ENCODE data around the gene COL4A2.

Gene COL4A2

DNA sequence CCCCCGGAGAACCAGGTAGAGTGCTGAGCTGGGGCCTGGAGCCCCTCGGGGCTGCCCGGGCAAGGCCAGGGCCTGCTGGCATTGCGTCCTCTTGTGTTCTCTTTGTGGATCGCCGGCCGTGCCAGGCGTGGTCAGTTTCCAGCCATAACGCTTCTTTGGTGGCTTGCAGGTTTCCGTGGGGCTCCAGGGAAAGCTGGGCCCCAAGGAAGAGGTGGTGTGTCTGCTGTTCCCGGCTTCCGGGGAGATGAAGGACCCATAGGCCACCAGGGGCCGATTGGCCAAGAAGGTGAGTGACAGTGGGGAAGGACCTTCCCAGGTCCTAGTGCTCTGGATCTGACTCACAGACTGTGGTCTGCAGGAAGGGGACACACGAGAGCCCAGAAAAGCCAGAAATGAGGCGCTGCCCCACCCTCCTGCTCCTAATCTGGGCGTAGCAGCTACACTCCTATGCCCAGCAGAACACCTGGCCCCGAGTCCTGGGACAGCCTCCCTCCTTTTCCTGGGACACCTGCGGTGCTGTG is 197.0 kb downstream of the COL4A2 start:
- DNase-seq: no peak

DNA sequence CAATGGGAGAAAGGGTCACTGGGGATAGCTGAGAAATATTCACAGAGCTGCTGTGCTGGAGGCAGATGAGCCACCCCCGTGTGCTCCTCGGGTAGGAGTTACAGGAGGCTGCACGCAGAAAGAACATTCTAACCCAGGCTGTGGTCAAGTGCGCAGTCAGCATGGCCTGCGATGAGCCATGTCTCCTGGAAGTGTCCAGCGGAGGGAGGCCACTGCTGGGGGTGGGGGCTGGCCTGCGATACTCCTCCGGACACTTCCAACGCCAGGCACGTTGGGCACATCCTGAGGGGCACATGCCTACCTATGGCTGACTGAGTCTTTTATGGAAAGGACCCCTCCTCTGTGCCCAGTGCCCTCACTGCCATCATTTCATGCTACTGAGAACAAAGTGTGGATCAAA is 198.5 kb downstream of the COL4A2 start:
- no peak for DNase-seq

DNA sequence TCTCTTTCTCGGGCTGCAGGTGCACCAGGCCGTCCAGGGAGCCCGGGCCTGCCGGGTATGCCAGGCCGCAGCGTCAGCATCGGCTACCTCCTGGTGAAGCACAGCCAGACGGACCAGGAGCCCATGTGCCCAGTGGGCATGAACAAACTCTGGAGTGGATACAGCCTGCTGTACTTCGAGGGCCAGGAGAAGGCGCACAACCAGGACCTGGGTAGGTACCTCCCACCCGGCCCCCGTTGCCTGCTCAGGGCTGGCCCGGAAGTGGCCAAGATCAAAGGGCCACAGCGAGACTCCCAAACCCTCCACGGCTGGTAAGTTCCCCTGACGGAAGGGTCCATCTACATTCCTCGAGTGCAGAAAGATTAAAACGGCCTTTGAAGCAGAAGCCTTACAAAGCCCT is 199.3 kb downstream of the COL4A2 start:
- DNase-seq: no peak

DNA sequence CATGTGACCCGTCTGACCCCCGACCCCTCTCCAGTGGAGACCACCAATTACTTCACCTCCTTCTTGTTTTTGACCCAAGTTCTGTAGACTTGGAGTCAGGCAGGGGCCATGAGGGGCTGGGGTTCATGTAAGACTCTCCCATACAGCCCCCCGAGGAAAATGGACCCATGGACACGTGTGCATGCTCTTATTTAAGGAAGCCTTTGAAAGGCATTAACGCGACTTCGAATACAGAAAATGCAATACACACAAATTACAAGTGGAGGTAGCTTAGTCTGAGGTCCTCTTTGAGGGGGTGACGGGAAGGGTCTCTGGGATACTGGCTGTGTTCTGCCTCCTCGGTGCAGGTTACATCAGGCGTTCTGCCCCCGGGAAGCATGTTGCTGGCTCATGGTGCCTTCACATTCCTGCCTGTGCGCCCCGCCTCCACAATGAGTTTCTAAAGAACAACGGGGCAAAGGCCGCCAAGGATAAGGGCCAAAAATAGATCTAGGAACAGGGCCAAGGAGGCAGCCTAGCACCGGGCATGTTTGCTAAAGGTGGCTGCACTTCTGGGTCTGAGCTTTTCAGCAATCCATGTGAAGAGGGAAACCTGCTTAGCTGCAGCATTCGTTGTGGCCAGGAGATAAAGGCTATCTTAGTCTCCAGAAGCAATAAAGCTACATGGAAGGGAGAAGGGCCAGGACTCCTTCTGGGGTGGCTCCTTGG is 199.9 kb downstream of the COL4A2 start:
- DNase-seq: no peak

DNA sequence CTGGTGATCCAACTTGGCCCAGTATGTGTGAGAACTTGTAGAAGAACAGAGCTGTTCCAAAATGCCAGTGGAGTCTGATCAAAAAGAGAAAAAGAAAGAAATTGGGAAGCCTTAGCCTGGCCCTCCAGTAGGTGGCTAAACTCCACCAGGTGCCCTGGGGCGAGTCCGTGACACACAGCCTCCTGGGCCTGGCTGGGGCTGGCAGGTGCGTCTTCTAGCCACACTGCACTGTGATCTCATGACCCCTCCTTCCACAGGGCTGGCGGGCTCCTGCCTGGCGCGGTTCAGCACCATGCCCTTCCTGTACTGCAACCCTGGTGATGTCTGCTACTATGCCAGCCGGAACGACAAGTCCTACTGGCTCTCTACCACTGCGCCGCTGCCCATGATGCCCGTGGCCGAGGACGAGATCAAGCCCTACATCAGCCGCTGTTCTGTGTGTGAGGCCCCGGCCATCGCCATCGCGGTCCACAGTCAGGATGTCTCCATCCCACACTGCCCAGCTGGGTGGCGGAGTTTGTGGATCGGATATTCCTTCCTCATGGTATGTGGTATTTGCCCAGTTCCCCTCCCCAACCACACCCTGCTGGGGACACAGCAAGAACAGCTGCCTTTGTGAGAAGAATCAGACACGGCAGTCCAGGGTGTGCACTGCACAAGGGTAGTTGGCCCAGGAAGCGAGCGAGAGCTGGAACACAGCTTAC is 200.7 kb downstream of the COL4A2 start:
- DNase-seq: no peak

DNA sequence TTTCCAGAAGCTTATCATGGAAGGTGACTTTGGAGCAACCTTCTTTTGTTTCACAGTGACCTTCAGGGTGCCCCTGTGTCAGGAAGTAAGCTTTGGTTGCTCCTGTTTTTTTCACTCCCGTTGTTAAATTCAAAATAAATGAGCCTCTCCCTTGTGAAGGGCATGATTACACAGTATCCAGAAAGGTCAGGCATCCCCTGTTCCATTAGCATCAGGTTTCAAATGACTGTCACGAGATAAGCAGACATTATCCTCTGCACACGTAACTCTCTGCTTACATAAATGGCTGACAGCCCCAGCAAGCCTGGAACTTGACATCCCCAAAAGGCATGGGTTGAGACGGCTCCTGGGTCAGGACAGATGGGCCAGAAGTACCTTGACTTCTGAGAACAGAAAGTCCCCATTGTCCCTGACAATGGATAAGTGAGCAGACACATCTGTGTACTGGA is 202.4 kb downstream of the COL4A2 start:
- no peak for DNase-seq

DNA sequence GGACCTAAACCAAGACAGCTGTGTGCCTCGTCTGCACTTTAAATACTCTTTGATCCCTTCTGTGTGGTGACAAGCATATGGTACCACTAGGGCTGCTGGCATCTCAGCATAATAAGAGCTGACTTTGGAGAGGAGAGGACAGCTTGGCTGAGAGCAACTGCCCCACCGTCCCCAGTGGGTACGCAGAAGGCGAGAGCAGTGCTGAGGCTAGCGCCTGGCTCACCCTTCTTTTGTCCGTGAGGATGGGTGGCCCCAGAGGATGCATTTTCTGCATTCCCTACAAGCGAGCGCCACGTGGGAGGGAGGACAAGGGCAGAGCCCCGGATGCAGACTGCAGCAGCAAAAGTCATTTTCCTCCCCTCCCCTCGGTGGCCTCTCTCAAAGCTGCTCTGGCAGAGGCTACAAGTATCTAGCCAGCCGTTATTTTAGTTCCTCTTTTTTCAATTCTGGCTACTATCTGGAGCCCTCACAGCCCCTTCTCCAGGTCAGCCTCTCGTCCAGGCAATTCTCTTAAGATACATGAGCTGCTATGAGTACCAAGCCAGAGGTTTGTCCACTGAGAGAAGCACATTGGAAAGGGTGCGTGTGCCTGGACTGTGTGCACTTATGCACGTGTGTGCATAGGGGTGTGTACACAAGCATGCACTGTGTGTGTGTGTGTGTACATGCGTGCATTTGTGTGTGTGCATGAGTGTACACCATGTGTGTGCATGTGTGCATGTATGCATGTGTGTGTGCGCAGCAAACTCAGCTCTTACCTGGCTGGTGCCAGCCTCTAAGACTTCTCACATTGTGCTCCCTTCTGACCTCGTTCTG is 203.1 kb downstream of the COL4A2 start:
- no peak for DNase-seq

DNA sequence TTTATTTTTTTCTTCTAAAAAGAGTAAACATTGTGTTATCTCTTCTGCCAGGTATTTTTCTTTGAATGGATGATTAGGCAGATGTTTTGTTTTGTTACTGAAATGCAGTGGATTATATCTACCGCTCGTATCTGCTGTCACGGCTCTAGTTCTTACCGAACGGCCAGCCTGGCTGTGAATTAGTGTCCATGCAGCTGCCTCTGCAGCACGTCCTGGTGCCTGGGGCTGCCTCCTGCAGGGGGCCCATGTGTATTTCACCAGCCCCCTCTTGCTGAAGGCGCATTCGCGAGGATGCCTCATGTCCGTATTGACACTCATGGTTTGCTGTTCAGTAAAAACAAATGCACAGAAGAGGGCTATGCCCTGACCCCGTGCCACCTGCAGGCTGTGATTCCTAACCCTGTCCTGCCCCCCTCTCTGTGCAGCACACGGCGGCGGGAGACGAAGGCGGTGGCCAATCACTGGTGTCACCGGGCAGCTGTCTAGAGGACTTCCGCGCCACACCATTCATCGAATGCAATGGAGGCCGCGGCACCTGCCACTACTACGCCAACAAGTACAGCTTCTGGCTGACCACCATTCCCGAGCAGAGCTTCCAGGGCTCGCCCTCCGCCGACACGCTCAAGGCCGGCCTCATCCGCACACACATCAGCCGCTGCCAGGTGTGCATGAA is 204.6 kb downstream of the COL4A2 start:
- no peak for DNase-seq

DNA sequence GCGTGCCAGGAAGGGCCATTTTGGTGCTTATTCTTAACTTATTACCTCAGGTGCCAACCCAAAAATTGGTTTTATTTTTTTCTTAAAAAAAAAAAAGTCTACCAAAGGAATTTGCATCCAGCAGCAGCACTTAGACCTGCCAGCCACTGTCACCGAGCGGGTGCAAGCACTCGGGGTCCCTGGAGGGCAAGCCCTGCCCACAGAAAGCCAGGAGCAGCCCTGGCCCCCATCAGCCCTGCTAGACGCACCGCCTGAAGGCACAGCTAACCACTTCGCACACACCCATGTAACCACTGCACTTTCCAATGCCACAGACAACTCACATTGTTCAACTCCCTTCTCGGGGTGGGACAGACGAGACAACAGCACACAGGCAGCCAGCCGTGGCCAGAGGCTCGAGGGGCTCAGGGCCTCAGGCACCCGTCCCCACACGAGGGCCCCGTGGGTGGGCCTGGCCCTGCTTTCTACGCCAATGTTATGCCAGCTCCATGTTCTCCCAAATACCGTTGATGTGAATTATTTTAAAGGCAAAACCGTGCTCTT is 205.2 kb downstream of the COL4A2 start:
- no peak for DNase-seq

DNA sequence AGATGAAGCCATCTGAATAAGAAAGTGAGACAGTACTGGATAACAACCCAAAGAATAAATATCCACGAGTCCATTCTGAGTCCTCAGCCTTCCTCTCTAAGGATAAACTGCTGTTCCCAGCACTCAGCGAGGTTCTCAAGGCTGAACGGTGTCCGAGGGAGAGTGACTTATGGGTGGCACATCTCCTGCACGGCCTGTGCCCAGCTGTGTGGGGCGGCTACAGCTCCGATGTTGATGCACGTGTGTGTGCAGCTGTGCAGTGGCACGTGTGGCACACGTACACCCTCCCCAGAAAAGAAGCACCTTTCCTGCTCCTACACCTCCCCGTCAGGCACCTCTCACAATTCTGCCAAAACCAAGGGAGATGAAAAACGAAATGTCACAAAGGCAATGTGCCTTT is 209.4 kb downstream of the COL4A2 start:
- DNase-seq: no peak

DNA sequence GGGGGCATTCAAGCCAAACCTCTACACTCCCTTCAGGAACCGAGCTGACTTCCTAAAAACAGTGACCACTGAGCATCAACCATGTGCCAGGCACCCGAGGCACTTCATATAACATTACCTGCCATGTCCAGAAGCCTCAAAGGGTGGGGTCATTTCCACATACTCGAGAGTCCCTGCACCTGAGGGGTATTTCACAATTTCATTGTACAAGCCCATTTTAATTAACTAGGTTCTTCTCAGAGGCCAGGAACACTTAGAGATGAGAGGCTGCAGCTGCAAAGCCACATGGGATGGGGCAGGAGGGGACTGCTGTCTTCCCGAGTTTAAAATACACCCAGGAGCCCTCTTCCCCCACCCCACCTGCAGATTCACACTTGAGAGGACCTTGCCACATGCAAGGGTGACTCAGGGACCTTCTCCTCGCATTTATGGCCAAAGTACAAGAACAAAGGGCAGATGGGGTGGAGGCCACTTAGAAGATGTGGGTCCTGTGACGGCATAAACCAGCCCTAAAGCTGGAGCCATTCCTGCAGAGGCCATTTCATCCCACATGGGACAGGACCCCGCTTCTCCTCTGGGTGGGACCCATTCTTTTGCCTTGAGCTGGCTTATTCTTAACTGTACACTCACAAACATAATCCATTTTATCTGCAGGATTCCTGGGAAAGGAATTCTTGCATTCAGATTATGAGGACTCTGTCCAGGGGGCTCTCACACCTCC is 210.6 kb downstream of the COL4A2 start:
- DNase-seq: no peak

DNA sequence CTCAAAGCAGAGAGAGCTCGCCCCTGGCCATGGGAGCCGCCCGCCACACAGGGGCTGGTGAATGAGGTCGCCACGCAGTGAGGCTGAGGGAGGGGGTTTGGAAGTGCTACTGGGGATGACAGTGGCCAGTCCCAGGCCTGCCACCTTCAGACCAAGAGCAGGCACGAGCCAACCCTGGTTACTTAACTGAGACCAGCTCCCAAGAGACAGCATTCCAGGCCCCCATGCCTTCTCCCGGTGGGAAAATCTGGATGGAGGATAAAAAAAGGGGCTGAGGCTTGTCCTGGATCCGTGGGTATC is 211.1 kb downstream of the COL4A2 start:
- DNase-seq: no peak

DNA sequence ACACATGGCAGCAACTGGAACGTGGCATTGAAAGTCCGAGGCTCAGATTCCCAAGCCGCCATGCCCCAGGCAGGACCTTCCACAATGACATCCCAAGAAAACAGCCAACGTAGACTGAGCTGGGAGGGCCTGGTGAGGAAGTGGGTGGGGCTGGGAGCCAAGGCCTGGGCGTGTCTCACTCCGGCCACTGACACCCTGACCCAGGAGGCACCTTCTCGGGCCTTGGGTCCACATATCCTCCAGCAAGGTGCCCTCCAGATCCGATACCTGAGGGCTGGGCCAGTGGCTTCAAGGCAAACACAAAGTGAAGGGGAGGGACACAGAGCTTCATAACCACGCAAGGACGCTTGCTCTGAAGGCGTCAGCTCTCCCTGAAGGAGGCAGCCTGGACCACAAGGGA is 211.5 kb downstream of the COL4A2 start:
- DNase-seq: no peak

DNA sequence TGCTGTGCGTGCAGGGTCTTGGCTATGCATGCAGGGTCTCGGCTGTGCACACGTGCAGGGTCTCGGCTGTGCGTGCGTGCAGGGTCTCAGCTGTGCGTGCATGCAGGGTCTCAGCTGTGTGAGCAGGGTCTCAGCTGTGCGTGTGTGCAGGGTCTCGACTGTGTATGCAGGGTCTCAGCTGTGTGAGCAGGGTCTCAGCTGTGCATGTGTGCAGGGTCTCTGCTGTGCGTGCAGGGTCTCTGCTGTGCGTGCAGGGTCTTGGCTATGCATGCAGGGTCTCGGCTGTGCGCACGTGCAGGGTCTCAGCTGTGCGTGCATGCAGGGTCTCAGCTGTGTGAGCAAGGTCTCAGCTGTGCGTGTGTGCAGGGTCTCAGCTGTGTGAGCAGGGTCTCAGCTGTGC is 212.0 kb downstream of the COL4A2 start:
- no peak for DNase-seq

DNA sequence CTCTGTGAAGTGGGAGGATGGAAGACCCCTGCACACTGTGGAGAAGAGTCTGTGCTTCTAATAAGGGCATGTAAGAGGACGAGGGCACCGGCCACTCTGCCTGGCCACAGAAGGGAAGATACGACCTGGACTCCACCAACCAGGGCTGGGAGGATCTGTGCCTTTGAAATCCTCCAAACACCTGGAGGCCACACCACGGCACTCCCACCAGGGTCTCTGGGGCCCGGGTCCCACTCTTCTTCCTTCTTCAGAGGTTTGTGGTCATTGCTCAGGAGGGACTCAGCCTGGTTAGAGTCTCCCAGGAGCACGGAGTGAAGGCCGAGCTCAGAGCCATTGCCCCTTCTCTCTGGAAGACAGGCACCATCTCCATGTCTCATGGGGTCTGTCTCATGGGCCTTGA is 212.4 kb downstream of the COL4A2 start:
- no peak for DNase-seq

DNA sequence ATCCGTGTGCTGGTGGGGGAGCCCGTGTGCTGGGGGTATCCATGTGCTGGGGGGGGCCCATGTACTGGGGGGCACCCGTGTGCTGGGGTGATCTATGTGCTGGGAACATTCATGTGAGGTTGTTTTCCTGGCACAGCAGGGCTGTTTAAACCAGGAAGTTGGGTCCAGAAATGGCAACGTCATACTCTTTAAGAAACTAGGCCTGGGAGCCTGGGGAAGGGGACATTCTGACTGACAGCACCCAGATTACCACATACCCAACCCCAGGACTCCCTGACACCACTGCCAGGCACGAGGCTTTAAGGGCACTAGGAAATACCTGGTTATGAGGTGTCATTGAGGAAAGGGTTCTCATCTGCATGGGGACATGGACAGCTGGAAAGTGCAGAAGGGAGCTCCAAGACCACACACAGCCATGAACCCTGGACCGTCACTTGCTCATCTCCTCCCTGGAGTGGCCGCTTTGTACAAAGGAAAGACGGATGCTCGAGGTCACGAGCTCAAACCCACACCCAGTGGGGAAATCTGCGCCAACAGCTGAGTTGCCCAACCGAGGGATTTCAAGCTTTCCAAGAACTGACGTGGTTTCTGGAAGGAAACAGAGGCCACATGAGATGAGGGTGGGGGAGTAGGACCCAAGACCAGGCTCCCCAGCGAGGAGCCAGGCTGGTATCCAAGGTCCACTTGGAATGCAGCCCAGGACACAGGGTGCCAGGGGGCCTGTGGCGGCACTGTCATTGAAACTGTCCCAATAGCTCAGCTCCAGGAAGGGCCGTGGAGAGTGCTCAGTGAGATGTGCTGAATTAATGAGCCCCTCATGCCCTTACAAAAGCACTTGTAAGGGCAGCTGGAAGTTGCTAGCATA is 213.6 kb downstream of the COL4A2 start:
- DNase-seq: no peak

DNA sequence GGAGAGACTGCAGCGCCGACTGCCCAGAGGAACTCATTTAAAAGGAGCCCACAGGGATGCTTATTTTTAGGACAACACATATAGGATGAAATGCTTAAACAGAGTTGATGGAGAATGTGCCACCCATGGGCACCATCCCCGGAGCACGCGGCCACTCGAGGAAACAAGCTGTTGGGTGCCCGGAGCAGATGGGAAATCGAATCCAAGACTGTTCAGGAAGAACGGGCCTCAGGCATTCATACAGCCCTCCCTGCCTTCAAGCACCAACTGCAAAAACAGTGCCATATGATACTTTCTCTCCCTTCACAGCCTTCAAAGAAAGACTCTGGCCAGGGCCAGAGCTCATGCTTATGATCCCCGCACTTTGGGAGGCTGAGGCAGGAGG is 214.2 kb downstream of the COL4A2 start:
- no peak for DNase-seq

DNA sequence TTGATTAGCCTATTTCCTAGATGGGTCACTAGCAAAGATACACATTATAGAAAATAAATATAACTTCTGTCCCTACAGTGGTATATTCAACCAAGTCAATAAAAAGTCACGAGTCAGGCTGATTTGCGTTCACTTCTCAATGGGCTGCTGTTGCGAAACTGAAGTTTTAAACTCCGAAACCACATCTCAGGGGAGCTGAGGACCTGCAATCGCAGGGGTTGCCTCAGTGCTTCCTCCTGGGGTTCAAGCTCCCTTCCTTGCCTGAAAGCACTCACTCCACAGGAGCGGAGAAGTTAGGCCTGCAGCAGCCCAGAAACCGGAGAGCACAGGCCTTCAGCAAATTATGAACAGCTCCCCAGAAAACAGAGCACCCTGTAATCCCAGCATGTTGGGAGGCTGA is 214.9 kb downstream of the COL4A2 start:
- DNase-seq: no peak

DNA sequence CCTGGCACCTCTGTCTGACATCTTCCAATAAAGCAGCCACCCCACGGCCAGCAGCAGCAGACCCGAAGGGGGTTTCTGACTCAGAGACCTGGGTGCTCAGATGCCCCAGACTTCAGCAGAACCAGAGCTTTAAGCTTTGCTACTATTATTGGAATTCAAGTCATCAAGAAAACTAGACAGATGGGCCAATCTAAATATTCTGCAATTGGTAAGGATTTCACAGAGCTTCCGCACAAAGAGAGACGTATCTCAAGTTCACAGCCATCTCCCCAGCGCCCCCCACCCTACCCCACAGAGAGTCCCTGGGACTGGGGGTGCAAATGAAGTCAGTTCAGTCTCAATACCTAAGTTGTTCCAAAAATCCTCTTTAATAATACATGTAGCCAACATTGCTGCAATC is 215.6 kb downstream of the COL4A2 start:
- no peak for DNase-seq

DNA sequence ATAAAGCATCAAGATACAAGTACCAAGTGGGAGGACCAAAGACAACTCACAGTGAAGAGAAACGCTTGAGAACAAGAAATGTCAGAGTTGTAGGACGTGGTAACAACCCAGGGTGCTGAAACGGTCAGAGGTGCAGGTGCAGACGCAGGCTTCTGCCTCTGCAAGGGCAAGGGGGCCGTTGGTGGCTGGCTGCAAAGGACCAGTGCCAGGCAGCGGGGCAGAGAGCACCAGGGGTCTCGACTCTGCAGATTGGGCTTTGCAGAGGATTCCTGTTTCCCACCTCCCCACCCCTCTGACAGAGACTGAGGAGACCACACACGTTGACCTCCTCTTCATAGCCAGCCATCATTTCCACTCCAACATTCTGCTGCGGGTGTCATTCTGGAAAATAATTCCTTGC is 216.1 kb downstream of the COL4A2 start:
- DNase-seq: no peak

DNA sequence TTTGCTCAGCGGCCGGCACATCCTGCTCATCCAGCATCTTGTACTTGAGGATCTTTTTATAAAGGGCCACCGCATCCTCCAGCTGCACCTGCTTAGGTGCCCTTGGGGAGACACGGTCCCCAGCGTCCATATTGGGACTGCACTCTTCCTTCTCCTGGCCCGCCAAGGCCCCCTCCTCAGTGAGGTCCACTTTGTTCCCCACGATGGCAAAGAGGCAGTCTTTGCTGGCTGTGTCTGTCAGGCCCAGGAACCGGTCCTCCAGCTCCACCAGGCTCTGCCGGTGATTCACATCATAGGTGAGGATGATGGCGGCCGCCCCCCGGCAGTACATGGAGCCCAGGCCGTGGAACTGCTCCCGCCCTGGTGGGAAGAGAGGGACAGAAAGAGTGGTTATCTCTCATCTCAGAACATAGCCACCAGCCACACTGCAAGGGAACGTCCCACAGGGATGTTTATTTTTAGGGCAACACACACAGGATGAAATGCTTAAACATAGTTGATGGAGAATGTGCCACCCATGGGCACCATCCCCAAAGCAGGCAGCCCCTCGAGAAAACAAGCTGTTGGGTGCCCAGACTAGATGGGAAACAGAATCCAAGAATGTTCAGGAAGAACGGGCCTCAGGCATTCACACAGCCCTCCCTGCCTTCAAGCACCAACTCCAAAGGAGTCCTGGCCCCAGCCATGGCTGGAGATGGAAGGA is 216.9 kb downstream of the COL4A2 start:
- no peak for DNase-seq

Data from COR-L47 (cell line).